ENCODE results near the gene RPP30. TPM values are rescaled to one million over a fixed set of nuclear protein-coding genes. Genes with fewer than 3 reads are reported as not detected.
"Not testable (repeated sequence)": the region's sequence is repeated elsewhere in the genome, so short reads cannot be mapped to it uniquely, and the experiment has no call there.

RPP30 gene
- total RNA-seq, 3 donors from 2014 or later: 89.4 to 97.4 (median 90.8) TPM

GRCh38 chr10:90930971-90931871 lies 59.4 kb downstream of the RPP30 start:
- ATAC-seq: no peak
- Mint-ChIP-seq H3K27me3 (ENCODE audit: low read depth) (peaks cover 17% of the 10 kb centered on the region), H3K9me3 (no peaks in the 10 kb centered on the region), H3K4me1 (ENCODE audit: low read depth) (no peaks in the 10 kb centered on the region), H3K36me3 (ENCODE audit: insufficient read depth) (no peaks in the 10 kb centered on the region), H3K4me3 (no peak overlapping the region)
- no peak for DNase-seq

GRCh38 chr10:90935581-90936275 lies 64.0 kb downstream of the RPP30 start:
- no peak overlapping the region for H3K4me3 Mint-ChIP-seq
- H3K9me3 Mint-ChIP-seq: no peaks in the 10 kb centered on the region
- no peaks in the 10 kb centered on the region for H3K4me1 Mint-ChIP-seq (ENCODE audit: low read depth)
- no peak for ATAC-seq
- no peak for DNase-seq
- H3K27me3 Mint-ChIP-seq (ENCODE audit: low read depth): peaks cover 6% of the 10 kb centered on the region
- no peaks in the 10 kb centered on the region for H3K36me3 Mint-ChIP-seq (ENCODE audit: insufficient read depth)

GRCh38 chr10:90936276-90936659 lies 64.5 kb downstream of the RPP30 start:
- ATAC-seq (no peak), DNase-seq (no peak)
- no peaks in the 10 kb centered on the region for H3K36me3 Mint-ChIP-seq (ENCODE audit: insufficient read depth)
- no peak overlapping the region for H3K4me3 Mint-ChIP-seq
- H3K9me3 Mint-ChIP-seq: no peaks in the 10 kb centered on the region
- H3K4me1 Mint-ChIP-seq (ENCODE audit: low read depth): no peaks in the 10 kb centered on the region
- H3K27me3 Mint-ChIP-seq (ENCODE audit: low read depth): peaks cover 2% of the 10 kb centered on the region

- Mint-ChIP-seq H3K36me3 (ENCODE audit: insufficient read depth) (no peaks in the 10 kb centered on the region), H3K27me3 (ENCODE audit: low read depth) (no peaks in the 10 kb centered on the region), H3K4me1 (ENCODE audit: low read depth) (no peaks in the 10 kb centered on the region), H3K9me3 (no peaks in the 10 kb centered on the region), H3K4me3 (no peak overlapping the region)
- DNase-seq: no peak
- no peak for ATAC-seq
Observed at GRCh38 chr10:90937645-90938258, 66.0 kb downstream of the RPP30 start.

- Mint-ChIP-seq H3K27me3 (ENCODE audit: low read depth) (no peaks in the 10 kb centered on the region), H3K36me3 (ENCODE audit: insufficient read depth) (no peaks in the 10 kb centered on the region), H3K4me3 (no peak overlapping the region), H3K9me3 (no peaks in the 10 kb centered on the region), H3K4me1 (ENCODE audit: low read depth) (no peaks in the 10 kb centered on the region)
- ATAC-seq: no peak
- no peak for DNase-seq
Observed at GRCh38 chr10:90939116-90939515, 67.3 kb downstream of the RPP30 start.

GRCh38 chr10:90939648-90940047 lies 67.9 kb downstream of the RPP30 start:
- Mint-ChIP-seq H3K36me3 (ENCODE audit: insufficient read depth) (no peaks in the 10 kb centered on the region), H3K4me3 (no peak overlapping the region), H3K27me3 (ENCODE audit: low read depth) (no peaks in the 10 kb centered on the region), H3K9me3 (no peaks in the 10 kb centered on the region), H3K4me1 (ENCODE audit: low read depth) (no peaks in the 10 kb centered on the region)
- DNase-seq (no peak), ATAC-seq (no peak)

GRCh38 chr10:90942980-90943379 lies 71.2 kb downstream of the RPP30 start:
- not testable (repeated sequence) for H3K9me3 Mint-ChIP-seq; ATAC-seq; H3K27me3 Mint-ChIP-seq (ENCODE audit: low read depth); H3K4me3 Mint-ChIP-seq; DNase-seq; H3K36me3 Mint-ChIP-seq (ENCODE audit: insufficient read depth); H3K4me1 Mint-ChIP-seq (ENCODE audit: low read depth)

GRCh38 chr10:90944749-90945148 lies 73.0 kb downstream of the RPP30 start:
- ATAC-seq (no peak), DNase-seq (no peak)
- H3K36me3 Mint-ChIP-seq (ENCODE audit: insufficient read depth): no peaks in the 10 kb centered on the region
- no peaks in the 10 kb centered on the region for H3K9me3 Mint-ChIP-seq
- H3K27me3 Mint-ChIP-seq (ENCODE audit: low read depth): no peaks in the 10 kb centered on the region
- H3K4me3 Mint-ChIP-seq: no peak overlapping the region
- H3K4me1 Mint-ChIP-seq (ENCODE audit: low read depth): peaks cover 8% of the 10 kb centered on the region

- Mint-ChIP-seq H3K27me3 (ENCODE audit: low read depth) (no peaks in the 10 kb centered on the region), H3K4me3 (no peak overlapping the region), H3K4me1 (ENCODE audit: low read depth) (peaks cover 8% of the 10 kb centered on the region), H3K36me3 (ENCODE audit: insufficient read depth) (no peaks in the 10 kb centered on the region), H3K9me3 (no peaks in the 10 kb centered on the region)
- DNase-seq (no peak), ATAC-seq (no peak)
Observed at GRCh38 chr10:90945491-90946070, 73.8 kb downstream of the RPP30 start.

GRCh38 chr10:90947030-90947960 lies 75.5 kb downstream of the RPP30 start:
- Mint-ChIP-seq H3K36me3 (ENCODE audit: insufficient read depth) (no peaks in the 10 kb centered on the region), H3K4me1 (ENCODE audit: low read depth) (peaks cover 8% of the 10 kb centered on the region), H3K9me3 (no peaks in the 10 kb centered on the region), H3K4me3 (no peak overlapping the region), H3K27me3 (ENCODE audit: low read depth) (no peaks in the 10 kb centered on the region)
- no peak for ATAC-seq
- no peak for DNase-seq

Other genes starting within 250 kb of the RPP30 start
- not detected for gene HTR7, start 13.9 kb upstream of the RPP30 start, total RNA-seq
- gene ANKRD1, start 49.1 kb downstream of the RPP30 start, total RNA-seq: not detected

All from activated T-cell treated with anti-CD3 and anti-CD28 coated beads, Interleukin-2, amount 50 U/mL, for 4 hours (primary cell).